Mesenchymal stem cell (in vitro differentiated cells and primary cell): ENCODE data around the gene RAD51B.
A peak's percentile ranks its signal among the peaks of the same experiment; 100 is the strongest.

Experiments
- DNase-seq: peaks from one replicate; pipeline ENCODE4 v3.0.0-alpha.2; 2013
- H2AFZ ChIP-seq: one replicate; pipeline ENCODE4 v1.6.1; 2013; ENCODE audit warnings: low read depth, mild to moderate bottlenecking, control low read depth, inconsistent platforms, low read length, moderate library complexity
- H2AK5ac ChIP-seq: 2 replicates; pipeline ENCODE4 v1.6.1; 2013; ENCODE audit warnings: low read length, moderate library complexity, mild to moderate bottlenecking, inconsistent platforms; ENCODE audit not compliant: severe bottlenecking
- H2BK120ac ChIP-seq: one replicate; pipeline ENCODE4 v1.6.1; 2013; ENCODE audit warnings: low read depth, mild to moderate bottlenecking, inconsistent platforms, low read length, moderate library complexity
- H2BK12ac ChIP-seq, 2 experiments: one replicate each; pipeline ENCODE4 v1.6.1; 2013; ENCODE audit warnings: inconsistent platforms in 2 of 2, low read length in 2 of 2, mild to moderate bottlenecking in 2 of 2, moderate library complexity in 2 of 2, control low read depth in 1 of 2
- H2BK15ac ChIP-seq: one replicate; pipeline ENCODE4 v1.6.1; 2013; ENCODE audit warnings: mild to moderate bottlenecking, low read depth, inconsistent platforms; ENCODE audit not compliant: poor library complexity, severe bottlenecking
- H2BK5ac ChIP-seq: 2 replicates; pipeline ENCODE4 v1.6.1; 2013; ENCODE audit warnings: low read depth, mild to moderate bottlenecking, low read length, control low read depth, inconsistent platforms; ENCODE audit not compliant: poor library complexity, severe bottlenecking
- H3K14ac ChIP-seq, 2 experiments: one replicate each; pipeline ENCODE4 v1.6.1; 2013; ENCODE audit warnings: inconsistent platforms in 2 of 2, low read length in 2 of 2, control low read depth in 1 of 2, mild to moderate bottlenecking in 1 of 2, moderate library complexity in 1 of 2
- H3K18ac ChIP-seq, 2 experiments: one replicate each; pipeline ENCODE4 v1.6.1; 2013; ENCODE audit warnings: inconsistent platforms in 2 of 2, low read length in 2 of 2, control low read depth in 1 of 2, low read depth in 1 of 2, mild to moderate bottlenecking in 1 of 2
- H3K23ac ChIP-seq, 2 experiments: one replicate each; pipeline ENCODE4 v1.6.1; 2013; ENCODE audit warnings: inconsistent platforms in 2 of 2, low read length in 2 of 2, mild to moderate bottlenecking in 2 of 2, moderate library complexity in 2 of 2, control low read depth in 1 of 2
- H3K27ac ChIP-seq: 2 replicates; pipeline ENCODE4 v1.5.1; 2013; ENCODE audit warnings: mild to moderate bottlenecking, moderate library complexity, low read length, control low read depth, inconsistent platforms; ENCODE audit not compliant: poor library complexity, severe bottlenecking
- H3K27me3 ChIP-seq, 2 experiments: 2 replicates each; pipeline versions ENCODE4 v1.6.1 to v1.7.0; 2013; ENCODE audit warnings: low read length in 2 of 2, mild to moderate bottlenecking in 2 of 2, moderate library complexity in 2 of 2, control low read depth in 1 of 2, inconsistent platforms in 1 of 2; ENCODE audit not compliant: control insufficient read depth in 1 of 2, insufficient read depth in 1 of 2
- H3K36me3 ChIP-seq, 2 experiments: 2 replicates each; pipeline versions ENCODE4 v1.6.1 to v1.7.0; 2013; ENCODE audit warnings: low read length in 2 of 2, control low read depth in 1 of 2, inconsistent platforms in 1 of 2, low read depth in 1 of 2, mild to moderate bottlenecking in 1 of 2; ENCODE audit not compliant: insufficient read depth in 2 of 2, control insufficient read depth in 1 of 2
- H3K4ac ChIP-seq, 2 experiments: one replicate each; pipeline ENCODE4 v1.6.1; 2013; ENCODE audit warnings: inconsistent platforms in 2 of 2, low read length in 2 of 2, mild to moderate bottlenecking in 2 of 2, moderate library complexity in 2 of 2, control low read depth in 1 of 2, low read depth in 1 of 2
- H3K4me1 ChIP-seq: 2 replicates; pipeline ENCODE4 v1.6.1; 2013; ENCODE audit warnings: low read depth, low read length, control low read depth; ENCODE audit not compliant: control insufficient read depth, insufficient read depth
- H3K4me2 ChIP-seq: 2 replicates; pipeline ENCODE4 v1.6.1; 2013; ENCODE audit warnings: low read length, mild to moderate bottlenecking, inconsistent platforms; ENCODE audit not compliant: poor library complexity, severe bottlenecking
- H3K4me3 ChIP-seq, 2 experiments: 2 replicates each; pipeline versions ENCODE4 v1.5.1 to v1.7.0; 2013; ENCODE audit warnings: low read length in 2 of 2, mild to moderate bottlenecking in 2 of 2, control low read depth in 1 of 2, low read depth in 1 of 2; ENCODE audit not compliant: insufficient read depth in 1 of 2
- H3K79me1 ChIP-seq: replicated peaks from 2 replicates; pipeline ENCODE4 v1.6.1; 2013; ENCODE audit warnings: mild to moderate bottlenecking, control low read depth, low read length, inconsistent platforms; ENCODE audit not compliant: poor library complexity, severe bottlenecking
- H3K9ac ChIP-seq: 2 replicates; pipeline ENCODE4 v1.7.0; 2013; ENCODE audit warnings: mild to moderate bottlenecking, low read length, moderate library complexity
- H3K9me3 ChIP-seq: 2 replicates; pipeline ENCODE4 v1.7.0; 2013; ENCODE audit warnings: mild to moderate bottlenecking, low read length; ENCODE audit not compliant: control insufficient read depth
- H4K8ac ChIP-seq: one replicate; pipeline ENCODE4 v1.6.1; 2013; ENCODE audit warnings: inconsistent platforms, mild to moderate bottlenecking, low read length, moderate library complexity
- H4K91ac ChIP-seq: one replicate; pipeline ENCODE4 v1.6.1; 2013; ENCODE audit warnings: mild to moderate bottlenecking, low read length, inconsistent platforms
- WGBS: methylation state at CpG from one replicate; pipeline ENCODE4 v1.1.7; 2013; ENCODE audit warnings: mixed read lengths; 5-methylcytosine and 5-hydroxymethylcytosine counted together

The RAD51B gene

GRCh38 chr14:68606644-68607043 lies 787.1 kb downstream of the RAD51B start:
- Histone ChIP-seq H3K27ac (no peak overlapping the region), H3K4ac (peak overlapping the region; percentile 95 to 96), H2BK5ac (no peak overlapping the region), H2BK15ac (no peak overlapping the region), H3K4me2 (no peak overlapping the region), H3K9me3 (peaks cover 6% of the 10 kb centered on the region), H3K23ac (no peak overlapping the region), H3K9ac (no peak overlapping the region), H3K14ac (peak overlapping the region in 1 of 2 experiments; percentile 44), H4K8ac (peak overlapping the region; percentile 96), H4K91ac (peak overlapping the region; percentile 98), H3K18ac (peak overlapping the region; percentile 95 to 99), H3K4me3 (no peak overlapping the region), H3K36me3 (peaks cover 0 to 3% of the 10 kb centered on the region in 2 experiments), H3K79me1 (no peaks in the 10 kb centered on the region), H2BK12ac (peak overlapping the region; percentile 98 to 99), H2AFZ (no peak overlapping the region), H3K27me3 (no peaks in the 10 kb centered on the region), H2BK120ac (peak overlapping the region; percentile 99), H3K4me1 (peaks cover 16% of the 10 kb centered on the region), H2AK5ac (no peak overlapping the region)
- 76% methylated on average over 4 of the region's 4 CpGs for WGBS
- DNase-seq: no peak

DNA sequence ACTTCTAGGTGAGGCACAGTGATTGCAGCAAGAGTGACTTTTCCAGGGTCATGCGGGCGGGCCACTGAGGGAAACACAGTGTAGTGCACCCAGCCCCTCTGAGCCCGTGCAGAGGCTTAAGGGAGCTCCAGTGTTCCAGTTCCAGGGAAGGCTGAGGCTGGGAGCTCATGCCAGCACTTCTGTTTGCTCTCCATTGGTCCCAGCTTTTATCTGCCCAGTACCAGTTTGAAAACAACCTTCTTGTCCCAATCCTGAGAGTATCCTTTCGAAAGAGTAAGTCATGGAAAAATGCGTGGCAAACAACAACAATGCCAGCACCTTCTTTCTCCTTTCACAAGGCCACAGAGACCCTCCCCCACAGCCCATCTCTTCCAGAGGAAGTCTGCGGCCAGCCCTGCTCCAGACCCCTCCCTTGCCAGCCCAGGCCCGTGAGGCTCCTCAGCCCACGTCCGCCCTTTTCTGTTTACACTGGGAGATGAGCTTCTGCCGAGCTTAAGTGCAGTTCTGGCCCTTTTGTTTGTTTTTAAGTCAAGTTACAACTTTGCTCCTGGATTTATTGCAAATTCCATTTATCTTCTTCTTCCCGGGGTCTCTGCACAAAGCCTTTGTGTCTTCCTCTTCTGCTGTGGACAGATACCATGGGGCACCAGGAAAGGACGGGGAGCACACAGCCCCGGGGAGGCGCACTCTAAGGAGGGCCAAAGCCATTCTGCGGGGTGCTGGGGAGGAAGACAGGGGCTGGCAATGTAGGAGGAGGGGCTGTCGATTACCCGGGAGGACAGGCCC lies 787.7 kb downstream of the RAD51B start:
- WGBS: 4% methylated on average over 17 of the region's 17 CpGs
- peak overlapping the region; percentile 96 for H4K8ac ChIP-seq
- peak overlapping the region; percentile 60 for H2BK15ac ChIP-seq
- no peaks in the 10 kb centered on the region for H3K27me3 ChIP-seq
- peak overlapping the region in 1 of 2 experiments; percentile 22 for H3K14ac ChIP-seq
- no peak overlapping the region for H3K27ac ChIP-seq
- H3K4me2 ChIP-seq: no peak overlapping the region
- H3K4ac ChIP-seq: peak overlapping the region; percentile 98 to 100
- H3K4me1 ChIP-seq: peaks cover 16% of the 10 kb centered on the region
- no peak overlapping the region for H2AK5ac ChIP-seq
- no peak overlapping the region for H3K9ac ChIP-seq
- peak overlapping the region; percentile 98 to 99 for H2BK12ac ChIP-seq
- no peak overlapping the region for H2AFZ ChIP-seq
- no peak overlapping the region for H2BK5ac ChIP-seq
- no peak overlapping the region for H3K23ac ChIP-seq
- peak overlapping the region; percentile 99 for H3K18ac ChIP-seq
- H2BK120ac ChIP-seq: peak overlapping the region; percentile 99
- H3K9me3 ChIP-seq: peaks cover 6% of the 10 kb centered on the region
- no peak overlapping the region for H3K4me3 ChIP-seq
- H3K79me1 ChIP-seq: no peaks in the 10 kb centered on the region
- H3K36me3 ChIP-seq: peaks cover 0 to 3% of the 10 kb centered on the region in 2 experiments
- peak overlapping the region; percentile 99 for H4K91ac ChIP-seq
- peak; percentile 92 for DNase-seq

- WGBS: 56% methylated on average over 14 of the region's 14 CpGs
- Histone ChIP-seq H2BK120ac (peak overlapping the region; percentile 93), H3K27ac (no peak overlapping the region), H3K9ac (no peak overlapping the region), H2AFZ (no peak overlapping the region), H3K4me3 (no peak overlapping the region), H3K9me3 (peaks cover 6% of the 10 kb centered on the region), H3K27me3 (no peaks in the 10 kb centered on the region), H2AK5ac (no peak overlapping the region), H3K4me1 (peaks cover 16% of the 10 kb centered on the region), H3K4ac (peak overlapping the region; percentile 98 to 100), H3K18ac (peak overlapping the region; percentile 98 to 99), H3K14ac (peak overlapping the region; percentile 63 to 99), H2BK5ac (no peak overlapping the region), H2BK15ac (peak overlapping the region; percentile 92), H3K4me2 (no peak overlapping the region), H3K79me1 (no peaks in the 10 kb centered on the region), H3K36me3 (peaks cover 0 to 3% of the 10 kb centered on the region in 2 experiments), H3K23ac (peak overlapping the region in 1 of 2 experiments; percentile 37), H2BK12ac (peak overlapping the region; percentile 91 to 97), H4K8ac (peak overlapping the region; percentile 96), H4K91ac (peak overlapping the region; percentile 99)
- no peak for DNase-seq
Observed at GRCh38 chr14:68607867-68608573, 788.4 kb downstream of the RAD51B start.

DNA sequence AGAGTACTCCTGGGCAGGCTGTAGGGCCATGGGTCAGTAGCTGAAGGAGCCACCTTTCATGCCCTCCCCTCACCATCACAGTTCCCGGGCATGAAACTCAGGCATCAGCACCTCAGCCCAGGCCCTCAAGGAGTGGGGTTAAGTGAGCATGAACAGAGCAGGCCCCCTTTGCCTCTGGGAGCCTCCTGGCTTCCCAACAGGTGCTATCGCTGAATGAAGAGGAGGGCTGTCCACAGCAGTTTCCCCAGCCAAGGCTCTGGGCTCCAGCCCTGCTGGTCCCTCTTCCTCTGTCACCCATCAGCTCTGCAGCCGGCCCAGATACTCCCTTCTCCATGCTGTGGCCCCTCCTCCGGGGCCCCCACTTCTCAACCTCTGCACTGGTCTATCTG lies 789.0 kb downstream of the RAD51B start:
- H2BK15ac ChIP-seq: peak overlapping the region; percentile 92
- H3K4ac ChIP-seq: peak overlapping the region; percentile 98 to 100
- peaks cover 6% of the 10 kb centered on the region for H3K9me3 ChIP-seq
- peak overlapping the region; percentile 91 to 97 for H2BK12ac ChIP-seq
- H2AK5ac ChIP-seq: no peak overlapping the region
- H3K79me1 ChIP-seq: no peaks in the 10 kb centered on the region
- peaks cover 0 to 3% of the 10 kb centered on the region in 2 experiments for H3K36me3 ChIP-seq
- no peaks in the 10 kb centered on the region for H3K27me3 ChIP-seq
- no peak overlapping the region for H3K27ac ChIP-seq
- H3K23ac ChIP-seq: peak overlapping the region in 1 of 2 experiments; percentile 37
- 90% methylated on average over 4 of the region's 4 CpGs for WGBS
- H3K4me1 ChIP-seq: peaks cover 15% of the 10 kb centered on the region
- H2BK5ac ChIP-seq: no peak overlapping the region
- H3K4me2 ChIP-seq: no peak overlapping the region
- peak overlapping the region; percentile 99 for H4K91ac ChIP-seq
- no peak for DNase-seq
- peak overlapping the region; percentile 96 for H4K8ac ChIP-seq
- H3K18ac ChIP-seq: peak overlapping the region; percentile 98 to 99
- peak overlapping the region; percentile 63 to 99 for H3K14ac ChIP-seq
- H3K4me3 ChIP-seq: no peak overlapping the region
- peak overlapping the region; percentile 93 for H2BK120ac ChIP-seq
- no peak overlapping the region for H3K9ac ChIP-seq
- H2AFZ ChIP-seq: no peak overlapping the region
